ENCODE results near the gene SPRR2D. TPM values are rescaled to one million over a fixed set of nuclear protein-coding genes. Genes with fewer than 3 reads are reported as not detected.

SPRR2D gene
- total RNA-seq, 1 donor from 2014 or later = 2.4 TPM

- no peak for FAIRE-seq
- H3K4me3 ChIP-seq (ENCODE audit: low read depth, low read length) = no peak overlapping the region
- no peak for TF ChIP-seq CTCF (IDR thresholded peaks at IDR 0.05; ENCODE audit: insufficient read depth, low read length, severe bottlenecking)
- H3K36me3 ChIP-seq (ENCODE audit: control insufficient read depth, insufficient read depth, low read length) = no peaks in the 10 kb centered on the region
- no peaks in the 10 kb centered on the region for H3K27me3 ChIP-seq (ENCODE audit: control insufficient read depth, insufficient read depth, low read length)
- DNase-seq (ENCODE audit: low read depth) = peak; percentile 69
These were observed 5.7 kb downstream of the SPRR2D start for GRCh38 chr1:153035211-153035610.

GRCh38 chr1:153032677-153033308, 8.1 kb downstream of the SPRR2D start:
- peak; percentile 96 for FAIRE-seq
- peak overlapping the region; percentile 39 for H3K4me3 ChIP-seq (ENCODE audit: low read depth, low read length)
- H3K36me3 ChIP-seq (ENCODE audit: control insufficient read depth, insufficient read depth, low read length) = no peaks in the 10 kb centered on the region
- peak; percentile 69 for TF ChIP-seq CTCF (IDR thresholded peaks at IDR 0.05; ENCODE audit: insufficient read depth, low read length, severe bottlenecking)
- no peaks in the 10 kb centered on the region for H3K27me3 ChIP-seq (ENCODE audit: control insufficient read depth, insufficient read depth, low read length)
- peak; percentile 99 for DNase-seq (ENCODE audit: low read depth)

GRCh38 chr1:153032073-153032472, 8.8 kb downstream of the SPRR2D start:
- TF ChIP-seq CTCF (IDR thresholded peaks at IDR 0.05; ENCODE audit: insufficient read depth, low read length, severe bottlenecking) = no peak
- Histone ChIP-seq H3K36me3 (ENCODE audit: control insufficient read depth, insufficient read depth, low read length) (no peaks in the 10 kb centered on the region), H3K27me3 (ENCODE audit: control insufficient read depth, insufficient read depth, low read length) (no peaks in the 10 kb centered on the region), H3K4me3 (ENCODE audit: low read depth, low read length) (peak overlapping the region; percentile 39)
- FAIRE-seq = no peak
- DNase-seq (ENCODE audit: low read depth) = no peak

- peak within 1 kb of the TSS; percentile 39 for H3K4me3 ChIP-seq (ENCODE audit: low read depth, low read length)
- no peak for TF ChIP-seq CTCF (IDR thresholded peaks at IDR 0.05; ENCODE audit: insufficient read depth, low read length, severe bottlenecking)
- H3K36me3 ChIP-seq (ENCODE audit: control insufficient read depth, insufficient read depth, low read length) = no peaks in the 10 kb centered on the region
- no peaks in the 10 kb centered on the region for H3K27me3 ChIP-seq (ENCODE audit: control insufficient read depth, insufficient read depth, low read length)
- DNase-seq (ENCODE audit: low read depth) = peak; percentile 95
- FAIRE-seq = peak; percentile 93
These were observed 10.0 kb downstream of the SPRR2D start, which contains the start of gene SPRR1B for GRCh38 chr1:153030895-153031294. Gene SPRR1B (plus strand): TSS chr1:153031203. CDS start chr1:153032346, 1,143 bp downstream.

GRCh38 chr1:153028766-153029165, 12.2 kb downstream of the SPRR2D start:
- H3K4me3 ChIP-seq (ENCODE audit: low read depth, low read length) = no peak overlapping the region
- TF ChIP-seq CTCF (IDR thresholded peaks at IDR 0.05; ENCODE audit: insufficient read depth, low read length, severe bottlenecking) = no peak
- no peak for FAIRE-seq
- H3K27me3 ChIP-seq (ENCODE audit: control insufficient read depth, insufficient read depth, low read length) = no peaks in the 10 kb centered on the region
- DNase-seq (ENCODE audit: low read depth) = no peak
- no peaks in the 10 kb centered on the region for H3K36me3 ChIP-seq (ENCODE audit: control insufficient read depth, insufficient read depth, low read length)

- TF ChIP-seq CTCF (IDR thresholded peaks at IDR 0.05; ENCODE audit: insufficient read depth, low read length, severe bottlenecking) = no peak
- no peaks in the 10 kb centered on the region for H3K36me3 ChIP-seq (ENCODE audit: control insufficient read depth, insufficient read depth, low read length)
- no peaks in the 10 kb centered on the region for H3K27me3 ChIP-seq (ENCODE audit: control insufficient read depth, insufficient read depth, low read length)
- H3K4me3 ChIP-seq (ENCODE audit: low read depth, low read length) = no peak overlapping the region
- FAIRE-seq (no peak), DNase-seq (ENCODE audit: low read depth) (peak; percentile 70)
These were observed 15.1 kb downstream of the SPRR2D start for GRCh38 chr1:153025797-153026196.
